ENCODE measurements around the gene PRKG1.

PRKG1 gene

GRCh38 chr10:51624013-51624412 lies 549.7 kb downstream of the PRKG1 start:
- no peaks in the 10 kb centered on the region for H3K4me1 ChIP-seq (ENCODE audit: control insufficient read depth, low read length)
- no peaks in the 10 kb centered on the region for H3K79me2 ChIP-seq (ENCODE audit: control insufficient read depth, low read length)
- TF ChIP-seq CTCF (IDR thresholded peaks at IDR 0.05; ENCODE audit: low read depth, low read length, poor library complexity, severe bottlenecking) (no peak), EZH2phosphoT487 (IDR thresholded peaks at IDR 0.05; ENCODE audit: borderline replicate concordance, low read length) (no peak)
- H3K9me2 ChIP-seq (replicated peaks; ENCODE audit: control insufficient read depth, low read length), result no peaks in the 10 kb centered on the region
- H3K4me3 ChIP-seq (ENCODE audit: low read length), result no peak overlapping the region
- no peaks in the 10 kb centered on the region for H3F3A ChIP-seq (ENCODE audit: control insufficient read depth, insufficient read depth)
- no peaks in the 10 kb centered on the region for H3K36me3 ChIP-seq (ENCODE audit: control insufficient read depth, low read length)
- H3K9me3 ChIP-seq (ENCODE audit: control insufficient read depth, insufficient read depth, low read length), result no peaks in the 10 kb centered on the region
- H3K4me2 ChIP-seq (ENCODE audit: low read length), result no peak overlapping the region
- no peak overlapping the region for H3K27ac ChIP-seq (ENCODE audit: low read depth, low read length)
- H4K20me1 ChIP-seq (ENCODE audit: control insufficient read depth, insufficient read depth, low read depth, low read length), result no peaks in the 10 kb centered on the region
- no peaks in the 10 kb centered on the region for H3K27me3 ChIP-seq (ENCODE audit: control insufficient read depth, low read length)

- no peaks in the 10 kb centered on the region for H3K9me3 ChIP-seq (ENCODE audit: control insufficient read depth, insufficient read depth, low read length)
- no peak overlapping the region for H3K4me3 ChIP-seq (ENCODE audit: low read length)
- H3K27me3 ChIP-seq (ENCODE audit: control insufficient read depth, low read length), result no peaks in the 10 kb centered on the region
- no peaks in the 10 kb centered on the region for H3K79me2 ChIP-seq (ENCODE audit: control insufficient read depth, low read length)
- no peak overlapping the region for H3K4me2 ChIP-seq (ENCODE audit: low read length)
- H3F3A ChIP-seq (ENCODE audit: control insufficient read depth, insufficient read depth), result no peaks in the 10 kb centered on the region
- TF ChIP-seq CTCF (IDR thresholded peaks at IDR 0.05; ENCODE audit: low read depth, low read length, poor library complexity, severe bottlenecking) (no peak), EZH2phosphoT487 (IDR thresholded peaks at IDR 0.05; ENCODE audit: borderline replicate concordance, low read length) (no peak)
- no peaks in the 10 kb centered on the region for H3K36me3 ChIP-seq (ENCODE audit: control insufficient read depth, low read length)
- H3K27ac ChIP-seq (ENCODE audit: low read depth, low read length), result no peak overlapping the region
- H4K20me1 ChIP-seq (ENCODE audit: control insufficient read depth, insufficient read depth, low read depth, low read length), result no peaks in the 10 kb centered on the region
- H3K4me1 ChIP-seq (ENCODE audit: control insufficient read depth, low read length), result no peaks in the 10 kb centered on the region
- no peaks in the 10 kb centered on the region for H3K9me2 ChIP-seq (replicated peaks; ENCODE audit: control insufficient read depth, low read length)
Measured at GRCh38 chr10:51629934-51630639, 555.8 kb downstream of the PRKG1 start.

- H3K9me2 ChIP-seq (replicated peaks; ENCODE audit: control insufficient read depth, low read length), result no peaks in the 10 kb centered on the region
- H3K36me3 ChIP-seq (ENCODE audit: control insufficient read depth, low read length), result no peaks in the 10 kb centered on the region
- no peaks in the 10 kb centered on the region for H3F3A ChIP-seq (ENCODE audit: control insufficient read depth, insufficient read depth)
- H3K27ac ChIP-seq (ENCODE audit: low read depth, low read length), result no peak overlapping the region
- no peak overlapping the region for H3K4me3 ChIP-seq (ENCODE audit: low read length)
- no peaks in the 10 kb centered on the region for H3K4me1 ChIP-seq (ENCODE audit: control insufficient read depth, low read length)
- no peak for TF ChIP-seq EZH2phosphoT487 (IDR thresholded peaks at IDR 0.05; ENCODE audit: borderline replicate concordance, low read length)
- TF ChIP-seq CTCF (IDR thresholded peaks at IDR 0.05; ENCODE audit: low read depth, low read length, poor library complexity, severe bottlenecking), result no peak
- no peaks in the 10 kb centered on the region for H3K27me3 ChIP-seq (ENCODE audit: control insufficient read depth, low read length)
- H3K4me2 ChIP-seq (ENCODE audit: low read length), result no peak overlapping the region
- H3K9me3 ChIP-seq (ENCODE audit: control insufficient read depth, insufficient read depth, low read length), result no peaks in the 10 kb centered on the region
- no peaks in the 10 kb centered on the region for H3K79me2 ChIP-seq (ENCODE audit: control insufficient read depth, low read length)
- H4K20me1 ChIP-seq (ENCODE audit: control insufficient read depth, insufficient read depth, low read depth, low read length), result no peaks in the 10 kb centered on the region
Measured at GRCh38 chr10:51630640-51631005, 556.3 kb downstream of the PRKG1 start.
